Lower leg skin (tissue), 3 donors: ENCODE results near the gene FSTL5.

Source experiments
- CTCF ChIP-seq, 3 donors: fragments of 450-650 bp; IDR thresholded peaks; one replicate each; pipeline ENCODE4 v1.5.1; 2016; ENCODE audit warnings: antibody characterized with exemption in 3 of 3, mild to moderate bottlenecking in 3 of 3, moderate library complexity in 2 of 3
- POLR2A ChIP-seq, 2 donors: fragments of 450-650 bp; IDR thresholded peaks; one replicate each; pipeline ENCODE4 v1.6.1; 2016 to 2017; ENCODE audit warnings: antibody characterized with exemption in 2 of 2, mild to moderate bottlenecking in 1 of 2, moderate library complexity in 1 of 2

- TF ChIP-seq CTCF (IDR thresholded peaks at IDR 0.05) (no peak), POLR2A (IDR thresholded peaks at IDR 0.05) (no peak)
Measured at GRCh38 chr4:161881370-161881769, 282.4 kb downstream of the FSTL5 start.
